T-helper 1 cell treated with Interleukin-12 subunit alpha and Interleukin-12 subunit beta and Interleukin-4 antibody, amounts not matched to agents 30 ng/mL and 1 ng/mL, for 36 hours (primary cell): Measurements from ENCODE around the gene TBC1D5. TPM values are rescaled to one million over a fixed set of nuclear protein-coding genes. Genes with fewer than 3 reads are reported as not detected.
"Not testable (repeated sequence)": the region's sequence is repeated elsewhere in the genome, so short reads cannot be mapped to it uniquely, and the experiment has no call there.

Experiments used
- intact Hi-C: fragments of 100-400 bp; cut with micrococcal nuclease; formaldehyde crosslinking; loops from one replicate; pipeline ENCODE4 v1.15.1; 2024
- total RNA-seq: library from RNA; stranded (reverse); gene quantifications from 2 replicates; pipeline ENCODE4 v1.2.3, GENCODE V29; 2022

TBC1D5 gene
- total RNA-seq, 1 donor from 2014 or later, result 41.4 TPM

GRCh38 chr3:17369973-17370372 is 372.5 kb downstream of the TBC1D5 start:
- intact Hi-C loops, result no loop called here

- intact Hi-C loops, result no loop called here
Observed at GRCh38 chr3:17367171-17367570, 375.3 kb downstream of the TBC1D5 start.

- intact Hi-C loops, result no loop called here
Observed at GRCh38 chr3:17360991-17361390, 381.4 kb downstream of the TBC1D5 start.

GRCh38 chr3:17359911-17360310 is 382.5 kb downstream of the TBC1D5 start:
- intact Hi-C loops, result no loop called here

GRCh38 chr3:17357035-17357710 is 385.3 kb downstream of the TBC1D5 start:
- intact Hi-C loops, result no loop called here

GRCh38 chr3:17356585-17356984 is 385.8 kb downstream of the TBC1D5 start:
- intact Hi-C loops, result no loop called here

- intact Hi-C loops, result no loop called here
Observed at GRCh38 chr3:17355591-17355990, 386.8 kb downstream of the TBC1D5 start.

- intact Hi-C loops, result no loop called here
Observed at GRCh38 chr3:17354341-17354740, 388.1 kb downstream of the TBC1D5 start.

GRCh38 chr3:17352620-17353019 is 389.8 kb downstream of the TBC1D5 start:
- intact Hi-C loops, result no loop called here

- intact Hi-C loops, result not testable (repeated sequence)
Observed at GRCh38 chr3:17351193-17351592, 391.2 kb downstream of the TBC1D5 start.

GRCh38 chr3:17349093-17349492 is 393.3 kb downstream of the TBC1D5 start:
- intact Hi-C loops, result no loop called here

GRCh38 chr3:17342119-17342518 is 400.3 kb downstream of the TBC1D5 start:
- intact Hi-C loops, result no loop called here

- intact Hi-C loops, result no loop called here
Observed at GRCh38 chr3:17340693-17341092, 401.7 kb downstream of the TBC1D5 start.

GRCh38 chr3:17340261-17340660 is 402.2 kb downstream of the TBC1D5 start:
- intact Hi-C loops, result no loop called here

- intact Hi-C loops, result no loop called here
Observed at GRCh38 chr3:17339132-17339575, 403.3 kb downstream of the TBC1D5 start.

GRCh38 chr3:17336291-17336690 is 406.1 kb downstream of the TBC1D5 start:
- intact Hi-C loops, result no loop called here

- intact Hi-C loops, result no loop called here
Observed at GRCh38 chr3:17333893-17334292, 408.5 kb downstream of the TBC1D5 start.

- intact Hi-C loops, result no loop called here
Observed at GRCh38 chr3:17333446-17333845, 409.0 kb downstream of the TBC1D5 start.

GRCh38 chr3:17330660-17331059 is 411.8 kb downstream of the TBC1D5 start:
- intact Hi-C loops, result no loop called here

- intact Hi-C loops, result no loop called here
Observed at GRCh38 chr3:17329927-17330326, 412.5 kb downstream of the TBC1D5 start.

- intact Hi-C loops, result loop anchor here (5.0 kb wide), 1 partner anchor 720 kb away; no protein-coding TSS in a partner anchor
Observed at GRCh38 chr3:17322106-17322793, 420.2 kb downstream of the TBC1D5 start.

GRCh38 chr3:17320266-17320665 is 422.2 kb downstream of the TBC1D5 start:
- intact Hi-C loops, result loop anchor here (5.0 kb wide), 1 partner anchor 718 kb away; no protein-coding TSS in a partner anchor

- intact Hi-C loops, result no loop called here
Observed at GRCh38 chr3:17315897-17316296, 426.5 kb downstream of the TBC1D5 start.
